Measurements from ENCODE around the gene CIRBP. TPM values are rescaled to one million over a fixed set of nuclear protein-coding genes. Genes with fewer than 3 reads are reported as not detected.

Gene CIRBP
- total RNA-seq, 2 donors from 2014 or later, result 282 to 301 TPM

GRCh38 chr19:1309977-1310852 is 41.1 kb downstream of the CIRBP start:
- Histone ChIP-seq H3K27me3 (ENCODE audit: control insufficient read depth, insufficient read depth, low read length, poor library complexity, severe bottlenecking) (no peaks in the 10 kb centered on the region), H3K4me3 (ENCODE audit: low read length) (no peak overlapping the region), H3K27ac (ENCODE audit: low read depth, low read length) (no peak overlapping the region), H3K9ac (ENCODE audit: extremely low read depth, low read length, poor library complexity, severe bottlenecking) (no peak overlapping the region), H3K36me3 (ENCODE audit: control insufficient read depth, insufficient read depth, low read length) (no peaks in the 10 kb centered on the region), H3K4me1 (ENCODE audit: control insufficient read depth, insufficient read depth, low read length) (no peaks in the 10 kb centered on the region), H3K9me3 (ENCODE audit: control insufficient read depth, low read length) (no peaks in the 10 kb centered on the region)
- Mint-ChIP-seq H3K4me3 (no peak overlapping the region), H3K36me3 (ENCODE audit: low read depth) (no peaks in the 10 kb centered on the region), H3K27ac (no peak overlapping the region), H3K27me3 (ENCODE audit: insufficient read depth) (peaks cover 2% of the 10 kb centered on the region), H3K9me3 (no peaks in the 10 kb centered on the region), H3K4me1 (no peaks in the 10 kb centered on the region)
- no peak for DNase-seq
- TF ChIP-seq CTCF (conservative IDR thresholded peaks at IDR 0.05), result no peak
- WGBS, 2 experiments (ENCODE audit: insufficient coverage in 1 of 2, insufficient read length in 1 of 2), result 88 to 91% methylated on average over 18 to 27 of the region's 28 CpGs

GRCh38 chr19:1310853-1311180 is 41.7 kb downstream of the CIRBP start:
- Mint-ChIP-seq H3K4me3 (no peak overlapping the region), H3K27me3 (ENCODE audit: insufficient read depth) (peaks cover 2% of the 10 kb centered on the region), H3K36me3 (ENCODE audit: low read depth) (no peaks in the 10 kb centered on the region), H3K4me1 (no peaks in the 10 kb centered on the region), H3K27ac (no peak overlapping the region), H3K9me3 (no peaks in the 10 kb centered on the region)
- Histone ChIP-seq H3K4me1 (ENCODE audit: control insufficient read depth, insufficient read depth, low read length) (no peaks in the 10 kb centered on the region), H3K27ac (ENCODE audit: low read depth, low read length) (no peak overlapping the region), H3K9me3 (ENCODE audit: control insufficient read depth, low read length) (no peaks in the 10 kb centered on the region), H3K4me3 (ENCODE audit: low read length) (no peak overlapping the region), H3K36me3 (ENCODE audit: control insufficient read depth, insufficient read depth, low read length) (no peaks in the 10 kb centered on the region), H3K9ac (ENCODE audit: extremely low read depth, low read length, poor library complexity, severe bottlenecking) (no peak overlapping the region), H3K27me3 (ENCODE audit: control insufficient read depth, insufficient read depth, low read length, poor library complexity, severe bottlenecking) (no peaks in the 10 kb centered on the region)
- TF ChIP-seq CTCF (conservative IDR thresholded peaks at IDR 0.05), result no peak
- no peak for DNase-seq
- WGBS, 2 experiments (ENCODE audit: insufficient coverage in 1 of 2, insufficient read length in 1 of 2), result 90 to 91% methylated on average over 14 to 18 of the region's 18 CpGs

GRCh38 chr19:1311543-1312091 is 42.5 kb downstream of the CIRBP start:
- H3K9ac ChIP-seq (ENCODE audit: extremely low read depth, low read length, poor library complexity, severe bottlenecking), result no peak overlapping the region
- Mint-ChIP-seq H3K36me3 (ENCODE audit: low read depth) (no peaks in the 10 kb centered on the region), H3K4me1 (no peaks in the 10 kb centered on the region), H3K9me3 (no peaks in the 10 kb centered on the region), H3K27ac (no peak overlapping the region), H3K4me3 (no peak overlapping the region), H3K27me3 (ENCODE audit: insufficient read depth) (peaks cover 8% of the 10 kb centered on the region)
- 82 to 90% methylated on average over 12 to 21 of the region's 21 CpGs for WGBS, 2 experiments (ENCODE audit: insufficient coverage in 1 of 2, insufficient read length in 1 of 2)
- no peaks in the 10 kb centered on the region for H3K9me3 ChIP-seq (ENCODE audit: control insufficient read depth, low read length)
- no peak for DNase-seq
- no peak for TF ChIP-seq CTCF (conservative IDR thresholded peaks at IDR 0.05)
- peaks cover 8% of the 10 kb centered on the region for H3K27me3 ChIP-seq (ENCODE audit: control insufficient read depth, insufficient read depth, low read length, poor library complexity, severe bottlenecking)
- H3K27ac ChIP-seq (ENCODE audit: low read depth, low read length), result no peak overlapping the region
- H3K4me1 ChIP-seq (ENCODE audit: control insufficient read depth, insufficient read depth, low read length), result no peaks in the 10 kb centered on the region
- H3K36me3 ChIP-seq (ENCODE audit: control insufficient read depth, insufficient read depth, low read length), result no peaks in the 10 kb centered on the region
- no peak overlapping the region for H3K4me3 ChIP-seq (ENCODE audit: low read length)

Measured in endodermal cell (in vitro differentiated cells).